ENCODE results near the gene ATOH8.

The ATOH8 gene

GRCh38 chr2:85754313-85755095, 713 bp downstream of the ATOH8 start:
- DNase-seq (ENCODE audit: extremely low read depth, low read depth): no peak
- H3K4me3 ChIP-seq (replicated peaks; ENCODE audit: low read depth, low read length): peak overlapping the region; percentile 53

GRCh38 chr2:85755122-85756027, 1.6 kb downstream of the ATOH8 start:
- TF ChIP-seq CTCF (IDR thresholded peaks at IDR 0.05; ENCODE audit: low read depth, low read length, missing control alignments): no peak
- no peak for DNase-seq (ENCODE audit: extremely low read depth, low read depth)
- peak overlapping the region; percentile 53 for H3K4me3 ChIP-seq (replicated peaks; ENCODE audit: low read depth, low read length)

More at GRCh38 chr2:85754313-85755095, 713 bp downstream of the ATOH8 start:
- TF ChIP-seq CTCF (IDR thresholded peaks at IDR 0.05; ENCODE audit: low read depth, low read length, missing control alignments): peak; percentile 4

GRCh38 chr2:85756195-85756594, 2.4 kb downstream of the ATOH8 start:
- H3K4me3 ChIP-seq (replicated peaks; ENCODE audit: low read depth, low read length): peak overlapping the region; percentile 53
- no peak for TF ChIP-seq CTCF (IDR thresholded peaks at IDR 0.05; ENCODE audit: low read depth, low read length, missing control alignments)
- DNase-seq (ENCODE audit: extremely low read depth, low read depth): no peak

GRCh38 chr2:85756822-85757435, 3.1 kb downstream of the ATOH8 start:
- TF ChIP-seq CTCF (IDR thresholded peaks at IDR 0.05; ENCODE audit: low read depth, low read length, missing control alignments): no peak
- DNase-seq (ENCODE audit: extremely low read depth, low read depth): no peak
- no peak overlapping the region for H3K4me3 ChIP-seq (replicated peaks; ENCODE audit: low read depth, low read length)

- no peak for TF ChIP-seq CTCF (IDR thresholded peaks at IDR 0.05; ENCODE audit: low read depth, low read length, missing control alignments)
- H3K4me3 ChIP-seq (replicated peaks; ENCODE audit: low read depth, low read length): no peak overlapping the region
- DNase-seq (ENCODE audit: extremely low read depth, low read depth): no peak
Measured at GRCh38 chr2:85757860-85758259, 4.1 kb downstream of the ATOH8 start.

GRCh38 chr2:85758361-85759256, 4.8 kb downstream of the ATOH8 start:
- no peak for TF ChIP-seq CTCF (IDR thresholded peaks at IDR 0.05; ENCODE audit: low read depth, low read length, missing control alignments)
- no peak for DNase-seq (ENCODE audit: extremely low read depth, low read depth)
- H3K4me3 ChIP-seq (replicated peaks; ENCODE audit: low read depth, low read length): no peak overlapping the region

Measured in HFF-Myc (cell line).